Measurements from ENCODE around the gene RBBP6.

RBBP6 gene

GRCh38 chr16:24525970-24526559 lies 13.3 kb upstream of the RBBP6 start:
- no peak for DNase-seq

GRCh38 chr16:24526701-24527495 lies 12.5 kb upstream of the RBBP6 start:
- DNase-seq = no peak

GRCh38 chr16:24531166-24531565 lies 8.2 kb upstream of the RBBP6 start:
- no peak for DNase-seq

- DNase-seq = no peak
Observed at GRCh38 chr16:24534620-24535019, 4.7 kb upstream of the RBBP6 start.

- no peak for DNase-seq
Observed at GRCh38 chr16:24535827-24536226, 3.5 kb upstream of the RBBP6 start.

- DNase-seq = no peak
Observed at GRCh38 chr16:24536671-24537070, 2.7 kb upstream of the RBBP6 start.

GRCh38 chr16:24537474-24538337 lies 1.7 kb upstream of the RBBP6 start:
- no peak for DNase-seq

GRCh38 chr16:24538756-24539294 lies 541 bp upstream of the RBBP6 start:
- peak; percentile 2 for DNase-seq

GRCh38 chr16:24539850-24540601 lies 660 bp downstream of the RBBP6 start:
- DNase-seq = peak; percentile 35

GRCh38 chr16:24540602-24541210 lies 1.3 kb downstream of the RBBP6 start:
- DNase-seq = peak; percentile 6

GRCh38 chr16:24541233-24541933 lies 2.0 kb downstream of the RBBP6 start:
- DNase-seq = no peak

GRCh38 chr16:24543949-24544348 lies 4.6 kb downstream of the RBBP6 start:
- no peak for DNase-seq

- no peak for DNase-seq
Observed at GRCh38 chr16:24544640-24545039, 5.3 kb downstream of the RBBP6 start.

GRCh38 chr16:24550295-24550694 lies 10.9 kb downstream of the RBBP6 start:
- DNase-seq = no peak

- no peak for DNase-seq
Observed at GRCh38 chr16:24552705-24553246, 13.4 kb downstream of the RBBP6 start.

GRCh38 chr16:24553983-24554382 lies 14.6 kb downstream of the RBBP6 start:
- no peak for DNase-seq

GRCh38 chr16:24555346-24555872 lies 16.0 kb downstream of the RBBP6 start:
- no peak for DNase-seq

GRCh38 chr16:24562811-24563210 lies 23.4 kb downstream of the RBBP6 start:
- no peak for DNase-seq

GRCh38 chr16:24568392-24568791 lies 29.0 kb downstream of the RBBP6 start:
- DNase-seq = no peak

- no peak for DNase-seq
Observed at GRCh38 chr16:24571096-24571495, 31.7 kb downstream of the RBBP6 start.

GRCh38 chr16:24572069-24572468 lies 32.7 kb downstream of the RBBP6 start:
- DNase-seq = no peak
